GM19372 (cell line): ENCODE data around the gene XPC.

ENCODE experiments used
- ATAC-seq: cut with Tn5 transposase; IDR thresholded peaks from one replicate; pipeline ENCODE4 v1.9.1; 2021; ENCODE audit warnings: mild to moderate bottlenecking, low read depth, moderate library complexity; ENCODE audit not compliant: unreplicated experiment

Gene XPC

DNA sequence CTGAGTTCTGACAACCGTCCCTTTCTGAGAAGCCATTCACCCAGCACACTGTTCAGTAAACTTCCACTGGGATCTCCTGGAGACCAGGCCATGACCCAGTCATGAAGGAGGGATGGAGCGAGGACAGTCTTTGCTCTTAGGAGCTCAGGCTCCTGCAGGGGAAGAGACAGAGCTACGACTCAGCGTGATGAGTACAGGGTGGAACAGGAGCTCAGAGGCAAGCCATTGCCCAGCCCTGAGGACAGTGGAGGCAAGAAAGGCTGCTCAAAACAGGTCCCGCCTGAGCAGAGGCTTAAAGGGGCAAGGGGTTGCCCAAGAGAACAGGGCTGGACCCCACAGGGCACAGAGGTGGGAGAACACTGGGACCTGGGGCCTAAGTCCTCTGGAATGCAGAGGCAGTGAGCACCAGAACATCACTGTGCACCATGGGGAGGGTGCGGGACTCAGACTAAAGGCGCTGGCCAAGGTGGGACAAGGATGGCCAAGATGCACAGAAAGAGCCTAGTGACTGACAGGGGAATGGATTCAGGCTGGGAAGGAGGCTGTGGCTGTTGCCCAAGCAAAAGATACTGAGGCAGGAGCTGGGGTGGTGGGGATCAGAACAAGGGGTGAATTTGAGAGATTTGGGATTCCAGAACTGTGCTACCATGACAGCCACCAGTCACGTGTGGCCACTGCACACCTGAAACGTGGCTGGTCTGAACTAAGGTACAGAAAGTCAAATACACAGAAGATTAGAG, 27.7 kb downstream of the XPC start:
- ATAC-seq, result no peak

DNA sequence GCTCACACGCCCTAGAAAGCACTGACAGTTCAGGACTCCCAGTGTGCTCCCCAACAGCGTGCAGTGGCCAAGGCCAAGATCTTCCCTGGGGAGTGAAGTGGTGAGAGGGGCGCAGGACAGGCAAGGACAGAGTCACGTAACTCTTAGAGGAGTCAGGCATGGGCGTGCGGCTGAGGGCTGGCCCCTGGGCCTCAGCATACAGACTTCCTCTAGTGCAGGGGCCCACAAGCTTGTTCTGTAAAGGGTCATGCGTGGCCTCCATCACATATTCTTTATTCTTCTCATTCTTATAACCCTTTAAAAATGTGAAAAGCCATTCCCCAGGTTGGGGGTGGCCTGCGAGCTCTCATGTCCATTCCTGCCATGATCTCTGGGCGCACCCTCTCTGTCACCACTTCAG, 28.3 kb downstream of the XPC start:
- ATAC-seq, result no peak

DNA sequence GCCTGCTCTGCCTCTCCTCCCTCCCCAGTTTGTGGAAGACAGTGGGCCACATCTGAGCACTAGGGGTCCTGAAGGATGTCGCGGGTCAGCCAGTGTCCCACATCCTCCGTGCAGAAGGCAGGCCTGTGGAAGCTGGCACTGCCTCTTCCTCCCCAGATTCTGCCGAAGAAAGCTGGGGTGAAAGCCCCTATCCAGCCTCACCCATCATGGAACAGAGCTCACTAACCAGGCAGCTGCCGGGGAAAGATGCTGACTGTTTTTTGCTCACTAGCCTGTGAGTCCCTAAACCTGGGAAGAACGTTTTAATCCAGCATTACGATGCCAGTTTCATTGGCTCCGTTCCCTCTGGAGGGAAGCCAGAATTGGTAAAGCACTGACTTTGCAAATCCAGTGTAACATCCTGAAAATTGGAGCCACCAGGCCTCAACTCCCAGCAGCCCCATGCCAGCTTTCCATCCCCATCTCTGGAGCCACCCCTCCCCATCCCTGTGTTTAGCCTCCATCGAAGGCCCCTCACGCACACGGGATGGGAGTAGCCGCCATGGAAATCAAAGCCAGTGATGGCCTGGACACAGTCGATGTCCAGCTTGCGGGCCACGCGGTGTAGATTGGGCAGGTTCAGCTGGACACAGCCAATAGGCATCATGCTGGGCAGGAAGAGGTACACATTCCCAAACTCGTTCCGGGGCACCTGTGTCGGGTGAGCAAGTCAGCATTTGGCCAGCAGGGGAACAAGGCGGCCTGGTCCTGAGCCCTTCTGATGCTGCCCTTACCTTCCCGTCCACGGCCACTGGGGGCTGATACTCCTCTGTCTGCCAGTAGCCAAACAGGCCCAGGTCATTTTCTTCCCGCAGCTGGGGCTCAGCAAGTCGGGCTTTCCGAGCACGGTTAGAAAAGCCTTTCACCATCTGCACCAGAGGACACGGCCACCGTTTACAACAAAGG, 30.1 kb downstream of the XPC start:
- ATAC-seq, result no peak

DNA sequence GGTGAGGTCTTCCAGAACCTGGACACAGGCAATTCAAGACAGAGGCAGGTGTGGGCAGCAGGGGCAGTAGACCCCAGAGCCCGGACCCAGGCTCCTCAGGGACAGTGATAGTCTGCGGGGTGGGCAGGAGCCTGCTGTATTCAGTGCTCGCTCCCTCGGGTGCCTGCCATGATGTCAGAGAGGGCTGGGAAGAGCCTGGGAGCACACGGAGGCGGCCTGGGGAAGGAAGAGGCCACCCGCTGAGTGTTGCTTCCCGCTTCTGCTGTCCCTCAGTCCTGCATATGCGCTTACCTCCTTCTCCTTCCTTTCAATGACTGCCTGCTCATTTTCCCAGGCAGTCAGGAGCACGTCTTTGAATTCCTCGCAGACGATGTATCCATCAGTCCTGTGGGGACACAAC, 30.8 kb downstream of the XPC start:
- no peak for ATAC-seq

DNA sequence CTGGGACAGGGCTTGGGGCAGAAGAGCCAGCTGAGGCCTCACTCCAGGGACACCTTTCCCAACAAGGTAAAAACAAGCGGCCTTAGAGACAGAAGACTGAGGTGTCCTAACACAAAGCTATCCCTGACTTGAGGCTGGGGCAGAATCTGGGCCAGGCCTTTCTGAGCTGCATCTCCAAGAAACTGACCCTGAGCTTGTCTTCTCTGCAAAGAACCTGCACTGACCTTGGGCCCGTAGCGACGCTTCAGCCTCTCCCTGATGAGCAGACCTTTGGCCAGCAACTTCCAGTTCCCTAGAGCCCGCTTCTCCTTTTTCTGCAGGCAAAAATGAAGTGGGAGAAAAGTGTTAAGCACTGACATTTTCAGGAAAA, 31.4 kb downstream of the XPC start:
- no peak for ATAC-seq

DNA sequence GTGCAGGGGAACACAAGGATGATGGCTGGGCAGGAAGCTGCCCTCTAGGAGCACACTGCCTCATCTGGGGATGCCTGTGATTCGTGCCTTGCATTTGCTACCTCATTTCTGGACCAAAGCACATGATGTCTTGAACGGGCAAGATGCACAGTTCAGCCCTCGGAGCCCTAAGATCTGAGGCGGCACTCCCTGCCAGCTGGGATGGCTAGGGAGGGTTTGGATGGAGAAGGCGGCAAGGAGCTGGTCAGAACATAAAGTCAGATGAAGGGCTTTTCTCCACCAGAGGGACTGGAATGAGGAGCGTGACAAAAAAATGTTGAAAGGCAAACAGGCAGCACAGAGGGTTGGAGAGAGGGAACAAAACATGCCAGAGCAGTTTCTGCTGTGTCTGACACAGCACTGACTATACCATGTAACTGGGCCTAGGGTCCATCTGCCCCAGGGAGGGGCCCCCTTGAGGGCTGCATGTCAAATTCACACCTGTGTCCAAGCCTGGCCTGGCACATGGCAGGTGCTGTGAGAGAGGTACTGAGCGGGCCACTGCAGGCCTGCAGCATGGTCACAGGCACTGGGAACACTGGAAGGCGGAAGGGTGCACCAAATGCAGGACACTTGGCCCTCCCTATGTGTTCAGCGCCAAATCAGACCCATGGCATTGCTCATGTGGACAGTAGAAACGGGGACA, 31.9 kb downstream of the XPC start:
- ATAC-seq, result no peak

DNA sequence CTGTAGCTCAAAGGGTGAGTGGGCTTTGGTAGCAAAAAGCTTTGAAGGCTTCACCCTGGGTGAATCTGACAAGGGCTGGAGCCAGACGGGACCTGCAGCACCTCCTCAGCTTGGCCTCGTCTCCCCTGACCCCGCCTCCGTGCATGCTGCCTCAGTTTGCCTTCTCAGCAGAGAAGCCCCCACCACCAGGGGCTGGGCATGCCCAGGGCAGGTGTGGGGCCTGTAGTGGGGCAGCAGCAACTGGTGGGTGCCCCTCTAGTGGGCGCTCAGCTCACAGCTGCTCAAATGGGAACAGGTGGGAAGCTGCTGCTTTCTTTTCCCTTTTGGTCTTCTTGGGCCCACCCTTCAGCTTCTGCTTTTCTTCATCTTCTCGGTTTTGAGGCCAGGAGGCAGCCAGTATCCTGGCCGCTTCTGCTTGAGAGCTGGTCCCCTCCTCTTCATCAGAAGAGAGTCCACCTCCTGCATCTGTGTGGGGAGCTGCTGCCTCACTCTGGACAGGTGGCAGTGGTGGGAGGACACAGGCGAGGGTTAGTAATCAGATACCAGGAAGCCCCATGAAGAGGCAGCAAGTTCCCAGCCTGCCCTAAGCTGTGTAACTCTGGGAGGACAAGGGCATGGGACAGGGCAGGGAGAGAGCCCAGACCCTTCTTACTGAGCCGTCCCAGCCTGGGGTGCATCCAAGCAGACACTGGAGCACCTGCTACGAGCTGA, 32.6 kb downstream of the XPC start:
- ATAC-seq, result no peak

DNA sequence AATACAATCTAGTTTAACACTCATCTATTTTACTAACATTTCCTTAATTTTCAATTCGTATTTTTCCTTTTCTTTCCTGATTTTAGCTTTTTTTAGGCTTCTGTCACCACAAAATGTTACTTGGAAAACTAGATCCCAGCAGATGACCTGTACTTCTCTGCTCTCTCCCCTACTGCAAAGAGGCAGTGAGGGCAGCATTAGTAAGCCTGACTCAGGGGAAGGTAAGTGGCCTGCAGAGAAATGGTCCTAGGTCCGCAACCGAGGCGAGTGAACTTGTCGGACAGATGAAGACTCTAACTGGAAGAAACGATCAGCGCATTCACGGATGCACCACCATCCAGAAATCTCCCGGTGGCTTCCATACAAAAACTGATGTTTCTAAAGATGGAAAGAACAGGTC, 33.2 kb downstream of the XPC start:
- ATAC-seq, result no peak

DNA sequence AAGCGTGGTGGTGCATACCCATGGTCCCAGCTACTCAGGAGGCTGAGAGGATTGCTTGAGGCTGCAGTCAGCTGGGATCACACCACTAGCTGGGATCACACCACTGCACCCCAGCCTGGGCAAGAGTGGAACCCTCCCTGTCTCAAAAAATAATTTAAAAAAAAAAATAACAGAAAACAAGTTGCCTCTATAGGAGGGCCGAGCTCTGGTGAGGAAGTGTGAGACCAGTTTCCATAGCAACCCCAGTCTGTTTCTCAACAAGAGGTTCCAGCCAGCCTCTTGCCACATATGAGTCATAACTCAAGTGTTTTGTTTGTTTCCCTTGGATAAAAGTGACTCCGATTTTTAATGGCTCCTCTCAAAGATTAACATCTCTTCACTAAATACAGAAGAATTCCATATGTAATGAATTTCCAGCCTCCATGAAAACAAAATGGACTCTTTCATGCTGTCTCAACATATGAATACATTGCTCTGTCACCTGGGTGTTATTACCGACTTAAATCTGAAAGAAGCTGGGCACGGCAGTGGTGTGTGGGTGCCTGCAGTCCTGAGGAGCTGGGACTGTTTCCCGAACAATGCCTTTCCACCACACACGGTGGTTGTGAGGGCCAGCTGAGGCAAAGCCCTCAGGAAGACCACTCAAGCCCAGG, 33.9 kb downstream of the XPC start:
- peak; percentile 94 for ATAC-seq

DNA sequence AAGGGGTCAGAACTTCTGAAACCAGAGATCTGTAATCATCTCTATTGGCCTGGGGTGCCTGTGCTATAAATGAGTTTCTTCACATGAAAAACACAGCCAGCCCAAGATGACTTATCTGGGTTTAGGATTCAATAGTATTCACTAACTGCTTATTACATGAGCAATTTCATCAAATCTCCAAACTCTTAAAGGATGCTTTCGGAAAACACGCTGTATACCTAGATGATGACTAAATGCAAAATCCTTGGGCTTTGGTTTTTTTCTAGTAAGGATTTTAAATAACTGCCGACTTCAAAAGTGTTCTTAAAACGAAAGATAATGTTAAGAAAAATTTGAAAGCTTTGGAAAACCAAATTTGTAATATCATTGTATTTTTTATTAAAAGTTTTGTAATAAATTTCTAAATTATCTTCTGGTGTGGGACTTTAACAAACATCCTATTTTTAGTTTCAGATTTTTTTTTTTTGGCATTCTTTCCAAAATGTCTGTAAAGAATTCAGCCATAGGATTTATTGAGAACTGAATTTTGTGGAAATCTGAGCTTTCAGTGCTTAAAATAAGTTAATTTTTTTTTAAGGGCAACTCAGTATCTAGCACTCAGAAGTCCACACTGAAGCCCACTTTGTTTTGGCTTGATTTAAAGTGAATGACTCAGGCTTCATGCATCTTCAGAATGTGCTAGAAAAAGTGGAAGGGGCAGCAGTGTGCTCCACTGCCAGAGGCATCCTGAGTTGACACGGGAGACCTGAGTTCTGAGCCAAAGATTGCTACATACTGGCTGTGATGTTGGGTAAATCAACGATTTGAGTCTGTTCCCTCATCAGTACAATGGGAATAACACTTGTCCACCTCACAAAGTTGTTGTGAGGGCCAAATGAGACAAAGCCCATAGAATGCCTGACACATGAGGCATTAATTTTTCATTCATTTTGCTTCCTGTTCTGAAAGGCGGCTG, 34.9 kb downstream of the XPC start:
- no peak for ATAC-seq

DNA sequence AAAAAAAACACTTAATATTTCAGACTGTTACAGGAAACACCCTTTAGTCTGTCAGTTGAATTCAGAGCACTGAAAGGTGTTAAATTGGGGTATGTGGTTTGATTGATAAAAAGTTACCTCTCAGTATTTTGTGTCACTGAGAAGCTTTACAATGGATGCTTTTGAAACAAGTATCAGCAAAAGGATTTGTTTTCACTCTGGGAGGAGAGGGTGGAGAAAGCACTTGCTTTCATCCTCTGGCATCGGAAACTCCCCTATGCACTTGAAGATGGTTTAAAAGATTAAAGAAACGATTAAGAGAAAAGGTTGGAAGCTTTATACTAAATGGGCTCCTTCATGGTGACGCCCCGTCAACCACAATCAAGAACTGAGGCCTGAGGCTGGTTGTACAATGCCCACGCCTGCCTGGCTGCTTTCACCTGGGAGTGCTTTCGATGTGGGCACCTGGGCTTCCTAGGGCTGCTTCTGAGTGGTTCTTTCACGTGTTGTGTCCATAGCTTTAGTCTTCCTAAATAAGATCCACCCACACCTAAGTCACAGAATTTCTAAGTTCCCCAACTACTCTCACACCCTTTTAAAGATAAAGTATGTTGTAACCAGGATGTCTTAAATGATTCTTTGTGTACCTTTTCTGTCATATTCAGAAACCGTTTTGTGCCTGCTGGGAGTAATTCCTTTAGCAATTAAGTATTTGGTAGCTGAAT, 35.7 kb downstream of the XPC start:
- no peak for ATAC-seq

DNA sequence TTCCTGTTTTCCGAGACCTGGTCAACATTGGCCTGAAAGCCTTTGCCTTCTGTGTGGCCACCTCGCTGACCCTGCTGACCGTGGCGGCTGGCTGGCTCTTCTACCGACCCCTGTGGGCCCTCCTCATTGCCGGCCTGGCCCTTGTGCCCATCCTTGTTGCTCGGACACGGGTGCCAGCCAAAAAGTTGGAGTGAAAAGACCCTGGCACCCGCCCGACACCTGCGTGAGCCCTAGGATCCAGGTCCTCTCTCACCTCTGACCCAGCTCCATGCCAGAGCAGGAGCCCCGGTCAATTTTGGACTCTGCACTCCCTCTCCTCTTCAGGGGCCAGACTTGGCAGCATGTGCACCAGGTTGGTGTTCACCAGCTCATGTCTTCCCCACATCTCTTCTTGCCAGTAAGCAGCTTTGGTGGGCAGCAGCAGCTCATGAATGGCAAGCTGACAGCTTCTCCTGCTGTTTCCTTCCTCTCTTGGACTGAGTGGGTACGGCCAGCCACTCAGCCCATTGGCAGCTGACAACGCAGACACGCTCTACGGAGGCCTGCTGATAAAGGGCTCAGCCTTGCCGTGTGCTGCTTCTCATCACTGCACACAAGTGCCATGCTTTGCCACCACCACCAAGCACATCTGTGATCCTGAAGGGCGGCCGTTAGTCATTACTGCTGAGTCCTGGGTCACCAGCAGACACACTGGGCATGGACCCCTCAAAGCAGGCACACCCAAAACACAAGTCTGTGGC, 36.6 kb downstream of the XPC start:
- ATAC-seq, result no peak

DNA sequence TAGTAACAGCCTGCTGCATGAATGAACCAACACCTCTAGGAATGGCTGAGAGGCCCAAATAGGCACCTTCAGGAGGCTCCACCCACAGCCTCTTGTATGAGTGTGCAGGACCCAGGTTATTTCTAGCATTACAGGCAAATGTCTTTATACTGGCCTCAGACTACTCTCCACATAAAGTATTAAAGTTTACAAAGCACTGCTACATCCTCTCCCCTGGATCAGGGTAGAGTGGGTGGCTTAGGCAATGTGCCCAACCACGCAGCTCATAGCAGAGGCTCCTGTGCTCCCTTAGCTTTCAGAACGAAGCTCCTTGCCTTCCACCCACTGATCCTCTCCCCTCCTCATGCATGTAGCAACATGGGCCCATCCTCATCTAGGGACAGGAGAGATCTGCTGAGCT, 37.3 kb downstream of the XPC start:
- no peak for ATAC-seq

DNA sequence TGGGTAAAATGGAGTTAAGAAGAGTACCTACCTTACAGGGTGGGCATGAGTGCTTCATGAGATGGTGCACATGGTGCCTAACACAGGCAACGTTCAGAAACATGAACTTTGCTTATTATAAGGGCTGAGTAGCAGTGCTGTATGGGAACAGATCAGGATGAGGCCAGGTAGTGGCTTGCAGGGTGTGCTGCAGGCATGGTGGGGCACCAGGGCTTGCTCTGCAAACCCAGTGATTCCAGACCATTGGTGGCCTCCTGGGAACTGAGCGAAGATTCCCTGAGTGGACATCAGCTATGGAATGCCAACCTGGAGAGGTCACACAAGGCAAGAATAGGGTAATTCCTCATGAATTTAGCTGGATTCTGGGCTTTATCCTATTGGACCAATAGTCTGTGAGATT, 37.7 kb downstream of the XPC start:
- no peak for ATAC-seq

DNA sequence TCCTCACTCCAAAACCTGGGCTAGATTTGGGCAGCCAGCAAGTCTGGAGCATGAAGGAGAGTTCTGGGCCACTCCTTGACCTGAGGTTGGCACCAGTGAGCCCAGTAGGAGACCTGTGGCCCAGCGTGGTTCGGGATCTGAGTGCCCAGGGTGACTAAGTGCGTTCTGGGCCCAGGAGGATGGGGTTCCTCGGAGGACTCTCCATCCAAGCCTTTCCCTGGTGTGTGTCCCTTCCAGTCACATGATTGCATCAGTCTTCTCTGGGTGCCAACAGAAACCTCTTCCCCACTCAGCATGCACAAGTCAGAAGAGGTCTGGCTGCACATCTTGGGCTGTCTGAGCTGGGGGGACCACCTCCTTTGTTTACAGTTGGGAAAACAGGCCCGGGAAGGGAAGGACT, 38.6 kb downstream of the XPC start:
- no peak for ATAC-seq

DNA sequence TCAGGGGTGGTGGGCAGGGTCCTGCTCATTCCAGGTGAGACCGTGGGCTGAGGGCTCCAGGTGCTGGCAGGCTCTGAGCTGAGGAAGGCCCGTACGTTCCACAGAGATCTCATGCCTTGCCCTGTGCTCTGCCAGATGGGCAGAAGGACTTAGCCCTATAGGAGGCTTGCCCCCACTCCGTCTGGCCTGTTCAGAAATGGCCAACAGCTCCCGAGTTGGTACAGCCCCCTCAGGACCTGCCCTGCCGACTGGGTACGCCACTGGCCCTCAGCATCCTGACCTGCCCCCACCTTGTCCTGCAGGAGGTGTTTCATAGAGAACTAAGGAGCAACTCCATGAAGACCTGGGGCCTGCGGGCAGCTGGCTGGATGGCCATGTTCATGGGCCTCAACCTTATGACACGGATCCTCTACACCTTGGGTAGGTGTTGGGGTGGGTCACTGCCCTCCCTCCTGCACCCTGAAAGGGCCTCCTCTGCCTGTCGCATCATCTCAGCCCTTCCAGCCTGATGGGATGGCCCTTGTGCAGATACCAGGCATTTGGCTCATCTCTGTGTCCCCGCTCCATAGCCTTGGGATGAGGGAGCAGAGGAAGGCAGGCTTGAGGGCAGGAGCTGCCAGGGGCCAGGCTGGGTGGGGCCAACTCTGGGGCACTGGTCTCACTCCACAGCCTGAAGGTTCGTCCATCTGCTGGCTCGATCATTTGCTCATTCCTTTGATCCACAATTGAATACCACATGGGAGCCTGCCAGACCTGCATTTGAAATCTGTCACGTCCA, 39.3 kb downstream of the XPC start:
- no peak for ATAC-seq
